ENCODE data around the gene GALNT10.

GALNT10 gene

GRCh38 chr5:154408811-154409210, 218.3 kb downstream of the GALNT10 start:
- DNase-seq (no peak), ATAC-seq (no peak)

GRCh38 chr5:154409230-154409840, 218.8 kb downstream of the GALNT10 start:
- DNase-seq (no peak), ATAC-seq (no peak)

- DNase-seq (no peak), ATAC-seq (no peak)
These were observed 219.5 kb downstream of the GALNT10 start for GRCh38 chr5:154410008-154410407.

- no peak for ATAC-seq
- DNase-seq = no peak
These were observed 220.3 kb downstream of the GALNT10 start for GRCh38 chr5:154410786-154411185.

- ATAC-seq (no peak), DNase-seq (no peak)
These were observed 220.8 kb downstream of the GALNT10 start for GRCh38 chr5:154411338-154411737.

GRCh38 chr5:154412316-154412715, 221.8 kb downstream of the GALNT10 start:
- ATAC-seq (no peak), DNase-seq (no peak)

- no peak for ATAC-seq
- no peak for DNase-seq
These were observed 222.4 kb downstream of the GALNT10 start for GRCh38 chr5:154412925-154413324.

GRCh38 chr5:154415114-154415513, 224.6 kb downstream of the GALNT10 start:
- no peak for ATAC-seq
- no peak for DNase-seq

- no peak for DNase-seq
- no peak for ATAC-seq
These were observed 227.8 kb downstream of the GALNT10 start for GRCh38 chr5:154418344-154418820.

- DNase-seq = no peak
- no peak for ATAC-seq
These were observed 228.7 kb downstream of the GALNT10 start for GRCh38 chr5:154419236-154419635.

- ATAC-seq (peak; percentile 65), DNase-seq (peak; percentile 37)
These were observed 231.3 kb downstream of the GALNT10 start for GRCh38 chr5:154421868-154422267.

GRCh38 chr5:154422298-154422697, 231.8 kb downstream of the GALNT10 start:
- DNase-seq (no peak), ATAC-seq (no peak)

- no peak for DNase-seq
- ATAC-seq = no peak
These were observed 237.7 kb downstream of the GALNT10 start for GRCh38 chr5:154428208-154428607.

- no peak for DNase-seq
- no peak for ATAC-seq
These were observed 238.8 kb downstream of the GALNT10 start for GRCh38 chr5:154429341-154429740.

- DNase-seq (no peak), ATAC-seq (no peak)
These were observed 239.9 kb downstream of the GALNT10 start for GRCh38 chr5:154430466-154430865.

GRCh38 chr5:154430961-154431630, 240.6 kb downstream of the GALNT10 start:
- DNase-seq (no peak), ATAC-seq (no peak)

GRCh38 chr5:154435226-154435625, 244.7 kb downstream of the GALNT10 start:
- ATAC-seq = no peak
- DNase-seq = no peak

- DNase-seq (no peak), ATAC-seq (no peak)
These were observed 246.9 kb downstream of the GALNT10 start for GRCh38 chr5:154437281-154437965.

- DNase-seq (no peak), ATAC-seq (no peak)
These were observed 250.0 kb downstream of the GALNT10 start for GRCh38 chr5:154440540-154440939.

- DNase-seq (no peak), ATAC-seq (no peak)
These were observed 252.3 kb downstream of the GALNT10 start for GRCh38 chr5:154442801-154443200.

- ATAC-seq (peak; percentile 3), DNase-seq (peak; percentile 21)
These were observed 254.3 kb downstream of the GALNT10 start for GRCh38 chr5:154444556-154445421.

Measured in stimulated activated naive CD8-positive, alpha-beta T cell treated with anti-CD3 and anti-CD28 coated beads, Interleukin-15, Interleukin-2, amounts not matched to agents 100 U/mL and 50 U/mL, for 24 hours (primary cell).